GM23338 (cell line): Measurements from ENCODE around the gene ADAMTS8. TPM values are rescaled to one million over a fixed set of nuclear protein-coding genes. Genes with fewer than 3 reads are reported as not detected.

Experiments
- ATAC-seq: fragments of 200-7000 bp; cut with Tn5 transposase; 3 replicates; pipeline ENCODE4 v1.9.1; 2020
- DNase-seq: peaks from one replicate; pipeline ENCODE4 v3.0.0-alpha.2; 2015; ENCODE audit warnings: low spot score
- H2AFZ ChIP-seq: fragments of 200-600 bp; sonication (generic); 2 replicates; pipeline ENCODE4 v1.8.0; 2016; ENCODE audit warnings: antibody characterized with exemption, mild to moderate bottlenecking, moderate library complexity
- H3F3A ChIP-seq: fragments of 200-600 bp; sonication (generic); replicated peaks from 2 replicates; pipeline ENCODE4 v1.8.0; 2017; ENCODE audit warnings: antibody characterized with exemption, mixed run types, low read depth
- H3K27ac ChIP-seq: fragments of 200-600 bp; sonication (generic); 2 replicates; pipeline ENCODE4 v1.6.1; 2016; ENCODE audit warnings: low read depth
- H3K27me3 ChIP-seq: fragments of 200-600 bp; sonication (generic); 2 replicates; pipeline ENCODE4 v1.8.0; 2016; ENCODE audit warnings: mild to moderate bottlenecking, mixed run types, moderate library complexity; ENCODE audit not compliant: insufficient read depth
- H3K36me3 ChIP-seq: fragments of 200-600 bp; sonication (generic); 2 replicates; pipeline ENCODE4 v1.8.0; 2016; ENCODE audit warnings: mild to moderate bottlenecking; ENCODE audit not compliant: insufficient read depth
- H3K4me1 ChIP-seq: fragments of 200-600 bp; sonication (generic); 2 replicates; pipeline ENCODE4 v1.8.0; 2016; ENCODE audit warnings: mild to moderate bottlenecking, moderate library complexity; ENCODE audit not compliant: insufficient read depth
- H3K4me2 ChIP-seq: fragments of 200-600 bp; sonication (generic); 2 replicates; pipeline ENCODE4 v1.7.1; 2017; ENCODE audit warnings: mixed run types
- H3K4me3 ChIP-seq: fragments of 200-600 bp; sonication (generic); 2 replicates; pipeline ENCODE4 v1.6.1; 2016; ENCODE audit warnings: mixed run types
- H3K79me2 ChIP-seq: fragments of 200-600 bp; sonication (generic); replicated peaks from 2 replicates; pipeline ENCODE4 v1.8.0; 2017; ENCODE audit warnings: mild to moderate bottlenecking; ENCODE audit not compliant: insufficient read depth
- H3K9me2 ChIP-seq: fragments of 200-600 bp; sonication (generic); 2 replicates; pipeline ENCODE4 v1.8.0; 2017; ENCODE audit not compliant: insufficient read depth
- H4K20me1 ChIP-seq: fragments of 200-600 bp; sonication (generic); replicated peaks from 2 replicates; pipeline ENCODE4 v1.8.0; 2017; ENCODE audit warnings: mild to moderate bottlenecking; ENCODE audit not compliant: insufficient read depth
- H3K27ac Mint-ChIP-seq: 2 replicates; pipeline ENCODE4 v1.8.0; 2020; ENCODE audit warnings: inconsistent platforms, mild to moderate bottlenecking, moderate library complexity, mixed read lengths
- H3K27me3 Mint-ChIP-seq: 3 replicates; pipeline ENCODE4 v1.8.0; 2022; ENCODE audit warnings: low read depth, mild to moderate bottlenecking, moderate library complexity, mixed read lengths, inconsistent platforms; ENCODE audit not compliant: insufficient read depth, poor library complexity
- H3K36me3 Mint-ChIP-seq: 3 replicates; pipeline ENCODE4 v1.8.0; 2021; ENCODE audit warnings: low read depth, mild to moderate bottlenecking, inconsistent platforms, moderate library complexity, mixed read lengths
- H3K4me1 Mint-ChIP-seq: 3 replicates; pipeline ENCODE4 v1.8.0; 2020; ENCODE audit warnings: mild to moderate bottlenecking, inconsistent platforms, mixed read lengths
- H3K4me3 Mint-ChIP-seq: 3 replicates; pipeline ENCODE4 v1.8.0; 2021; ENCODE audit warnings: moderate library complexity, mild to moderate bottlenecking, inconsistent platforms, mixed read lengths
- H3K9me3 Mint-ChIP-seq: 3 replicates; pipeline ENCODE4 v1.8.0; 2020; ENCODE audit warnings: moderate library complexity, mild to moderate bottlenecking, inconsistent platforms, mixed read lengths
- EZH2 ChIP-seq: fragments of 200-600 bp; sonication (generic); IDR thresholded peaks from one replicate; pipeline ENCODE4 v1.8.0; 2017; ENCODE audit warnings: antibody characterized with exemption, mild to moderate bottlenecking, low read depth; ENCODE audit not compliant: unreplicated experiment
- ZNF331 ChIP-seq: fragments of 250-450 bp; sonication (Bioruptor Pico); IDR thresholded peaks from 2 replicates; pipeline ENCODE4 v1.5.0; 2020; ENCODE audit warnings: low read depth, mild to moderate bottlenecking, moderate library complexity
- long read RNA-seq: library from polyadenylated mRNA; unstranded; transcript quantifications from one replicate; pipeline ENCODE4 v2.0.0, GENCODE V29; 2020; ENCODE audit not compliant: unreplicated experiment
- polyA plus RNA-seq: library from polyadenylated mRNA; unstranded; fragments of >200 nt; fragmentation: Nextera tagmentation; extraction: Ambion mirVana; gene quantifications from 2 replicates; pipeline ENCODE4 v1.2.1, GENCODE V29; 2016
- total RNA-seq: library from RNA; depleted of rRNA; stranded (reverse); fragments of >200 nt; shearing (Covaris generic); gene quantifications from 2 replicates; pipeline ENCODE4 v1.2.3, GENCODE V29; 2014; rRNA removed
- TF ChIP-seq, protein P1 (sequence below): IDR thresholded peaks from 2 replicates; pipeline ENCODE4 v1.6.1; 2016; ENCODE audit warnings: antibody characterized with exemption
- TF ChIP-seq, protein P2 (sequence below): fragments of 250-450 bp; sonication (Bioruptor Pico); IDR thresholded peaks from 2 replicates; pipeline ENCODE4 v1.5.0; 2020; ENCODE audit warnings: mild to moderate bottlenecking, moderate library complexity

ADAMTS8 gene, protein sequence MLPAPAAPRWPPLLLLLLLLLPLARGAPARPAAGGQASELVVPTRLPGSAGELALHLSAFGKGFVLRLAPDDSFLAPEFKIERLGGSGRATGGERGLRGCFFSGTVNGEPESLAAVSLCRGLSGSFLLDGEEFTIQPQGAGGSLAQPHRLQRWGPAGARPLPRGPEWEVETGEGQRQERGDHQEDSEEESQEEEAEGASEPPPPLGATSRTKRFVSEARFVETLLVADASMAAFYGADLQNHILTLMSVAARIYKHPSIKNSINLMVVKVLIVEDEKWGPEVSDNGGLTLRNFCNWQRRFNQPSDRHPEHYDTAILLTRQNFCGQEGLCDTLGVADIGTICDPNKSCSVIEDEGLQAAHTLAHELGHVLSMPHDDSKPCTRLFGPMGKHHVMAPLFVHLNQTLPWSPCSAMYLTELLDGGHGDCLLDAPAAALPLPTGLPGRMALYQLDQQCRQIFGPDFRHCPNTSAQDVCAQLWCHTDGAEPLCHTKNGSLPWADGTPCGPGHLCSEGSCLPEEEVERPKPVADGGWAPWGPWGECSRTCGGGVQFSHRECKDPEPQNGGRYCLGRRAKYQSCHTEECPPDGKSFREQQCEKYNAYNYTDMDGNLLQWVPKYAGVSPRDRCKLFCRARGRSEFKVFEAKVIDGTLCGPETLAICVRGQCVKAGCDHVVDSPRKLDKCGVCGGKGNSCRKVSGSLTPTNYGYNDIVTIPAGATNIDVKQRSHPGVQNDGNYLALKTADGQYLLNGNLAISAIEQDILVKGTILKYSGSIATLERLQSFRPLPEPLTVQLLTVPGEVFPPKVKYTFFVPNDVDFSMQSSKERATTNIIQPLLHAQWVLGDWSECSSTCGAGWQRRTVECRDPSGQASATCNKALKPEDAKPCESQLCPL
- total RNA-seq (15.3 and 16.2 TPM in 2 replicates), polyA plus RNA-seq (7.5 and 7.7 TPM in 2 replicates)
- long read RNA-seq, full-length matches to known transcripts: 3 of 8 reads
- long read RNA-seq, partial matches to known transcripts: 3 of 8 reads
- long read RNA-seq, other reads (novel, unspliced or antisense): 2 of 8 reads

DNA sequence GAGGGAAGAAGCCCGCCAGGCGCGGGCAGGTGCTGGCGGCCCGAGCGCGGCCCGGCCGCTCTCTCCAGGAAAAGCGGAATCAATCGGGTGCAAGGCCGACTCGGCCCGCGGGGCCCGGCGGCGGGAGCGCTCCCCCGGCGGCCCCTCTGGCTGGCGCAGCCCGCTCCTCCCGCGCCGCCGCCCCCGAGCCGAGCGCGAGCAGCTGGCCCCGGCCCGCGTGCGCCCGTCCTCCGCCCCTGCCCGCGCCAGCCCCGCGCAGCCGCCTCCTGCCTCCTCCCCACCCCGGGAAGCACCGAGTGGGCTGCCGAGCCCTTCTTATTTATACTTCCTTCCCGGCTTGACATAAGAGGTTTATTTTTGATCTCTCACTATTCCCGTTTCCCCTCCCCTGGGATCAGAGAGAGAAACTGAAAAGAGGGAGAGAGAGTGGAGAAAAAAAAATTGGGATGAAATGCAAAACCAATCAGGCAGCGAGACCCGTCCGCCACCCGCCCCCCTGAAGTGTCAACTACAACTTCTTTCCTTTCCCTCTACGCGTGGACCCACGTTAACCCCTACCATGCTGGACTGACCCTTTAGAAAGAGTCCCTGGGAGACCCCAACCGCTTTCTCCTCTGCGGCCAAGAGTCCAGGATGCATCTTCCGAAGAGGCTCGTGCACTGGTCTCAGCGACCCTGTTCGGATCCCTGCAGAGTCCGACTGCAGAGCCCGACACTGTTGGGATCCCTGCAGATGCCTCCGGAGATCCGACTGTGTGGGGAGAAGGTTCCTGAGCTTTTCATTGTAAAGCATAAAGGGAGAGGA lies at the start of gene ADAMTS8:
Gene ADAMTS8 (minus strand): TSS at position 294 of the 804 bp plus-strand sequence. CDS start 323 bp downstream, outside the sequence.
- Histone ChIP-seq H4K20me1 (no peaks in the 10 kb centered on the region), H3K79me2 (no peaks in the 10 kb centered on the region), H3K4me2 (peak within 1 kb of the TSS; percentile 90), H2AFZ (peak within 1 kb of the TSS; percentile 91), H3K36me3 (no peaks in the 10 kb centered on the region), H3K4me3 (peak within 1 kb of the TSS; percentile 66), H3K27me3 (peaks cover 44% of the 10 kb centered on the region), H3K9me2 (no peaks in the 10 kb centered on the region), H3K4me1 (peaks cover 18% of the 10 kb centered on the region; the same call in 1 of the 2 replicates), H3K27ac (no peak within 1 kb of the TSS), H3F3A (peaks cover 15% of the 10 kb centered on the region)
- Mint-ChIP-seq H3K36me3 (peaks cover 9% of the 10 kb centered on the region; the same call in 2 of the 3 replicates), H3K4me3 (peak within 1 kb of the TSS; percentile 76), H3K27me3 (peaks cover 50% of the 10 kb centered on the region), H3K9me3 (no peaks in the 10 kb centered on the region), H3K4me1 (peaks cover 26% of the 10 kb centered on the region), H3K27ac (no peak within 1 kb of the TSS)
- DNase-seq: peak; percentile 62
- TF ChIP-seq ZNF331 (CRISPR knock-in tag) (no peak), EZH2 (peak; percentile 12)
- TF ChIP-seq, protein P1, sequence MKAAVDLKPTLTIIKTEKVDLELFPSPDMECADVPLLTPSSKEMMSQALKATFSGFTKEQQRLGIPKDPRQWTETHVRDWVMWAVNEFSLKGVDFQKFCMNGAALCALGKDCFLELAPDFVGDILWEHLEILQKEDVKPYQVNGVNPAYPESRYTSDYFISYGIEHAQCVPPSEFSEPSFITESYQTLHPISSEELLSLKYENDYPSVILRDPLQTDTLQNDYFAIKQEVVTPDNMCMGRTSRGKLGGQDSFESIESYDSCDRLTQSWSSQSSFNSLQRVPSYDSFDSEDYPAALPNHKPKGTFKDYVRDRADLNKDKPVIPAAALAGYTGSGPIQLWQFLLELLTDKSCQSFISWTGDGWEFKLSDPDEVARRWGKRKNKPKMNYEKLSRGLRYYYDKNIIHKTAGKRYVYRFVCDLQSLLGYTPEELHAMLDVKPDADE: no peak
- TF ChIP-seq, protein P2, sequence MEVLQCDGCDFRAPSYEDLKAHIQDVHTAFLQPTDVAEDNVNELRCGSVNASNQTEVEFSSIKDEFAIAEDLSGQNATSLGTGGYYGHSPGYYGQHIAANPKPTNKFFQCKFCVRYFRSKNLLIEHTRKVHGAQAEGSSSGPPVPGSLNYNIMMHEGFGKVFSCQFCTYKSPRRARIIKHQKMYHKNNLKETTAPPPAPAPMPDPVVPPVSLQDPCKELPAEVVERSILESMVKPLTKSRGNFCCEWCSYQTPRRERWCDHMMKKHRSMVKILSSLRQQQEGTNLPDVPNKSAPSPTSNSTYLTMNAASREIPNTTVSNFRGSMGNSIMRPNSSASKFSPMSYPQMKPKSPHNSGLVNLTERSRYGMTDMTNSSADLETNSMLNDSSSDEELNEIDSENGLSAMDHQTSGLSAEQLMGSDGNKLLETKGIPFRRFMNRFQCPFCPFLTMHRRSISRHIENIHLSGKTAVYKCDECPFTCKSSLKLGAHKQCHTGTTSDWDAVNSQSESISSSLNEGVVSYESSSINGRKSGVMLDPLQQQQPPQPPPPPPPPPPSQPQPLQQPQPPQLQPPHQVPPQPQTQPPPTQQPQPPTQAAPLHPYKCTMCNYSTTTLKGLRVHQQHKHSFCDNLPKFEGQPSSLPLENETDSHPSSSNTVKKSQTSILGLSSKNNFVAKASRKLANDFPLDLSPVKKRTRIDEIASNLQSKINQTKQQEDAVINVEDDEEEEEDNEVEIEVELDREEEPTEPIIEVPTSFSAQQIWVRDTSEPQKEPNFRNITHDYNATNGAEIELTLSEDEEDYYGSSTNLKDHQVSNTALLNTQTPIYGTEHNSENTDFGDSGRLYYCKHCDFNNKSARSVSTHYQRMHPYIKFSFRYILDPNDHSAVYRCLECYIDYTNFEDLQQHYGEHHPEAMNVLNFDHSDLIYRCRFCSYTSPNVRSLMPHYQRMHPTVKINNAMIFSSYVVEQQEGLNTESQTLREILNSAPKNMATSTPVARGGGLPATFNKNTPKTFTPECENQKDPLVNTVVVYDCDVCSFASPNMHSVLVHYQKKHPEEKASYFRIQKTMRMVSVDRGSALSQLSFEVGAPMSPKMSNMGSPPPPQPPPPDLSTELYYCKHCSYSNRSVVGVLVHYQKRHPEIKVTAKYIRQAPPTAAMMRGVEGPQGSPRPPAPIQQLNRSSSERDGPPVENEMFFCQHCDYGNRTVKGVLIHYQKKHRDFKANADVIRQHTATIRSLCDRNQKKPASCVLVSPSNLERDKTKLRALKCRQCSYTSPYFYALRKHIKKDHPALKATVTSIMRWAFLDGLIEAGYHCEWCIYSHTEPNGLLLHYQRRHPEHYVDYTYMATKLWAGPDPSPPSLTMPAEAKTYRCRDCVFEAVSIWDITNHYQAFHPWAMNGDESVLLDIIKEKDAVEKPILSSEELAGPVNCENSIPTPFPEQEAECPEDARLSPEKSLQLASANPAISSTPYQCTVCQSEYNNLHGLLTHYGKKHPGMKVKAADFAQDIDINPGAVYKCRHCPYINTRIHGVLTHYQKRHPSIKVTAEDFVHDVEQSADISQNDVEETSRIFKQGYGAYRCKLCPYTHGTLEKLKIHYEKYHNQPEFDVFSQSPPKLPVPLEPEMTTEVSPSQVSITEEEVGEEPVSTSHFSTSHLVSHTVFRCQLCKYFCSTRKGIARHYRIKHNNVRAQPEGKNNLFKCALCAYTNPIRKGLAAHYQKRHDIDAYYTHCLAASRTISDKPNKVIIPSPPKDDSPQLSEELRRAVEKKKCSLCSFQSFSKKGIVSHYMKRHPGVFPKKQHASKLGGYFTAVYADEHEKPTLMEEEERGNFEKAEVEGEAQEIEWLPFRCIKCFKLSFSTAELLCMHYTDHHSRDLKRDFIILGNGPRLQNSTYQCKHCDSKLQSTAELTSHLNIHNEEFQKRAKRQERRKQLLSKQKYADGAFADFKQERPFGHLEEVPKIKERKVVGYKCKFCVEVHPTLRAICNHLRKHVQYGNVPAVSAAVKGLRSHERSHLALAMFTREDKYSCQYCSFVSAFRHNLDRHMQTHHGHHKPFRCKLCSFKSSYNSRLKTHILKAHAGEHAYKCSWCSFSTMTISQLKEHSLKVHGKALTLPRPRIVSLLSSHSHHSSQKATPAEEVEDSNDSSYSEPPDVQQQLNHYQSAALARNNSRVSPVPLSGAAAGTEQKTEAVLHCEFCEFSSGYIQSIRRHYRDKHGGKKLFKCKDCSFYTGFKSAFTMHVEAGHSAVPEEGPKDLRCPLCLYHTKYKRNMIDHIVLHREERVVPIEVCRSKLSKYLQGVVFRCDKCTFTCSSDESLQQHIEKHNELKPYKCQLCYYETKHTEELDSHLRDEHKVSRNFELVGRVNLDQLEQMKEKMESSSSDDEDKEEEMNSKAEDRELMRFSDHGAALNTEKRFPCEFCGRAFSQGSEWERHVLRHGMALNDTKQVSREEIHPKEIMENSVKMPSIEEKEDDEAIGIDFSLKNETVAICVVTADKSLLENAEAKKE (CRISPR knock-in tag): no peak
- peak; percentile 26 for ATAC-seq
